PFSK-1 (cell line): ENCODE data around the gene CD300H.

Source experiments
- POLR2AphosphoS5 ChIP-seq: IDR thresholded peaks from 2 replicates; pipeline ENCODE4 v1.6.1; 2012; ENCODE audit warnings: low read depth, mild to moderate bottlenecking, control low read depth, low read length, moderate library complexity
- TAF1 ChIP-seq: IDR thresholded peaks from 2 replicates; pipeline ENCODE4 v1.6.1; 2012; ENCODE audit warnings: low read length, control low read depth, borderline replicate concordance; ENCODE audit not compliant: insufficient read depth

DNA sequence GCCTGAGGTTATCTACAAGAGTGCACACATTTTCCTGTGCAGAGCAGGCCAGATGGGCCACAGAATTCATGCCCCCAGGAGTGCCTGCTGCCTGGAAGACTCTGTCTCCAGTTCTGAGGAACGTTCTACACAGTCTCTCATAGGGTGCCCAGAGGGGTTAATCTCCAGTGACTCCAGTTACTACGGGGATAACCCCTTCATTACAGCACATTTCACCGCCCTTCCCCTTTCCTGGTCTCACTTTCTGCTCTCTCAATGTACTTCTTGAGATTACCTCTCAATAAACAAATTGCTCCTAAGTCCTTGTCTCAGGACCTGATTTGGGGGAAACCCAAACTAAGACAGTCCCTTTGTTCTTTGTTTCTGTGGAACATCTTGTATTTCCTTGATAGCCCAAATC is 5.7 kb downstream of the CD300H start:
- TF ChIP-seq TAF1 (no peak), POLR2AphosphoS5 (no peak)
